HCEC 1CT (cell line): Measurements from ENCODE around the gene DCAKD.
A peak's percentile ranks its signal among the peaks of the same experiment; 100 is the strongest.

ENCODE experiments used
- DNase-seq: peaks from one replicate; pipeline ENCODE4 v3.0.0-alpha.2; 2017

Gene DCAKD

GRCh38 chr17:45029758-45030423, 21.5 kb downstream of the DCAKD start:
- DNase-seq, result no peak

GRCh38 chr17:45029096-45029495, 22.3 kb downstream of the DCAKD start:
- no peak for DNase-seq

GRCh38 chr17:45022655-45023339, 28.6 kb downstream of the DCAKD start:
- DNase-seq, result no peak

- DNase-seq, result no peak
Measured at GRCh38 chr17:45022288-45022648, 29.2 kb downstream of the DCAKD start.

- peak; percentile 52 for DNase-seq
Measured at GRCh38 chr17:45021607-45022287, 29.7 kb downstream of the DCAKD start.

GRCh38 chr17:45020354-45021138, 30.9 kb downstream of the DCAKD start:
- DNase-seq, result no peak

GRCh38 chr17:45018848-45019711, 32.4 kb downstream of the DCAKD start:
- DNase-seq, result peak; percentile 51

- DNase-seq, result no peak
Measured at GRCh38 chr17:45018514-45018847, 33.0 kb downstream of the DCAKD start.

- peak; percentile 32 for DNase-seq
Measured at GRCh38 chr17:45016823-45017222, 34.6 kb downstream of the DCAKD start.

GRCh38 chr17:45016237-45016636, 35.2 kb downstream of the DCAKD start:
- no peak for DNase-seq

GRCh38 chr17:45013021-45013997, 38.1 kb downstream of the DCAKD start:
- DNase-seq, result no peak

GRCh38 chr17:45011767-45012166, 39.7 kb downstream of the DCAKD start:
- no peak for DNase-seq

- no peak for DNase-seq
Measured at GRCh38 chr17:45009676-45010467, 41.6 kb downstream of the DCAKD start.

- no peak for DNase-seq
Measured at GRCh38 chr17:45008216-45008615, 43.2 kb downstream of the DCAKD start.

- no peak for DNase-seq
Measured at GRCh38 chr17:45006927-45007461, 44.4 kb downstream of the DCAKD start.

GRCh38 chr17:45005700-45006099, 45.7 kb downstream of the DCAKD start:
- DNase-seq, result no peak

- no peak for DNase-seq
Measured at GRCh38 chr17:45004388-45004787, 47.0 kb downstream of the DCAKD start.

- DNase-seq, result no peak
Measured at GRCh38 chr17:45003877-45004276, 47.6 kb downstream of the DCAKD start.

- no peak for DNase-seq
Measured at GRCh38 chr17:45001310-45001709, 50.1 kb downstream of the DCAKD start.

GRCh38 chr17:44999433-44999832, 52.0 kb downstream of the DCAKD start:
- DNase-seq, result no peak
